Measurements from ENCODE around the gene CCSAP. TPM values are rescaled to one million over a fixed set of nuclear protein-coding genes. Genes with fewer than 3 reads are reported as not detected.
A peak's percentile ranks its signal among the peaks of the same experiment; 100 is the strongest.

The CCSAP gene
- total and polyA plus RNA-seq, 2 of the 4 experiments (the other 2 are of a cell fraction) = 2.3 to 3.8 TPM

GRCh38 chr1:229310833-229311232, 32.0 kb downstream of the CCSAP start:
- no peak overlapping the region for H3K4me3 ChIP-seq (ENCODE audit: insufficient read depth, low read depth, low read length)
- no peak overlapping the region for H2BK20ac ChIP-seq (ENCODE audit: low read depth, low read length)
- no peaks in the 10 kb centered on the region for H3K27me3 ChIP-seq (ENCODE audit: control insufficient read depth, insufficient read depth, low read length)
- H4K8ac ChIP-seq (ENCODE audit: low read depth in 2 of 2, low read length in 2 of 2) = no peak overlapping the region
- no peak overlapping the region for H4K5ac ChIP-seq (ENCODE audit: low read depth, low read length)
- H2AK9ac ChIP-seq (replicated peaks; ENCODE audit: low read depth, low read length, poor library complexity) = no peak overlapping the region
- no peak overlapping the region for H4K91ac ChIP-seq (ENCODE audit: insufficient read depth, low read depth, low read length)
- H3K18ac ChIP-seq (ENCODE audit: low read depth, low read length) = no peak overlapping the region
- H3K23ac ChIP-seq (ENCODE audit: low read depth, low read length) = no peak overlapping the region
- H2BK120ac ChIP-seq (ENCODE audit: low read depth, low read length) = no peak overlapping the region
- DNase-seq = peak; percentile 58
- no peak overlapping the region for H3K4me2 ChIP-seq (ENCODE audit: low read depth, low read length)
- H3K27ac ChIP-seq (ENCODE audit: insufficient read depth, low read length) = no peak overlapping the region
- WGBS, 2 experiments (ENCODE audit: extremely low coverage in 2 of 2, insufficient read length in 1 of 2) = 33% methylated on average over 1 of the region's 6 CpGs; no CpG with 5 or more reads in 1 of the 2 experiments
- in situ Hi-C loops (cut with MboI; ENCODE audit: low sequenced_read_pairs) (no loop called here), intact Hi-C loops (cut with micrococcal nuclease) (no loop called here), dilution Hi-C loops (cut with HindIII; ENCODE audit: low sequenced_read_pairs, unreplicated experiment) (no loop called here)
- no peak overlapping the region for H3K4ac ChIP-seq (ENCODE audit: low read depth, low read length)
- H3K9ac ChIP-seq (ENCODE audit: low read depth, low read length) = no peak overlapping the region
- no peak overlapping the region for H2BK15ac ChIP-seq (ENCODE audit: low read depth, low read length)
- H2AFZ ChIP-seq (replicated peaks; ENCODE audit: low read length, poor library complexity) = no peak overlapping the region
- ATAC-seq (ENCODE audit: low read depth) = peak; percentile 81
- H3K9me1 ChIP-seq (ENCODE audit: insufficient read depth, low read length) = peaks cover 5% of the 10 kb centered on the region; the same call in 1 of the 2 replicates
- TF ChIP-seq BHLHE40 (IDR thresholded peaks at IDR 0.05; ENCODE audit: low read depth, low read length) = no peak
- POLR2A ChIA-PET (ENCODE audit: unreplicated experiment) = interaction anchor here (0.6 kb wide), 1 partner anchor 13 kb away, joined by 3 read pairs; no protein-coding TSS in a partner anchor
- peaks cover 0 to 3% of the 10 kb centered on the region in 2 experiments; a peak in 1 of 4 replicates for H3K79me1 ChIP-seq (ENCODE audit: low read depth in 1 of 2, low read length in 2 of 2)
- H4K20me1 ChIP-seq (ENCODE audit: insufficient read depth, low read length) = no peaks in the 10 kb centered on the region
- no peak overlapping the region for H2AK5ac ChIP-seq (ENCODE audit: low read depth, low read length)
- no TSS peak for BruUV-seq (replicated peaks)
- H2BK5ac ChIP-seq (ENCODE audit: low read depth, low read length, poor library complexity, severe bottlenecking) = no peak overlapping the region
- no peak overlapping the region for H3K56ac ChIP-seq (ENCODE audit: extremely low read depth, insufficient read depth, low read length)
- H3K4me1 ChIP-seq (ENCODE audit: control insufficient read depth, insufficient read depth, low read length) = peaks cover 4% of the 10 kb centered on the region
- no peak overlapping the region for H3K14ac ChIP-seq (replicated peaks; ENCODE audit: low read depth, low read length)
- H3K9me3 ChIP-seq (ENCODE audit: control insufficient read depth, insufficient read depth, low read length) = no peaks in the 10 kb centered on the region
- CTCF ChIA-PET = interaction anchor here (0.5 to 0.6 kb wide), 2 partner anchors 37 to 38 kb away, joined by 3 to 7 read pairs; no protein-coding TSS in a partner anchor
- peaks cover 26% of the 10 kb centered on the region for H3K36me3 ChIP-seq (ENCODE audit: control insufficient read depth, insufficient read depth, low read length)

Measured in IMR-90 (cell line).